Peyer's patch (tissue), 4 donors: ENCODE results near the gene NCOA3.

ENCODE experiments used
- POLR2A ChIP-seq, 2 donors: fragments of 450-650 bp; IDR thresholded peaks; one replicate each; pipeline ENCODE4 v1.5.1; 2017; ENCODE audit warnings: antibody characterized with exemption in 2 of 2, mild to moderate bottlenecking in 2 of 2, moderate library complexity in 2 of 2
- TF ChIP-seq, protein P1 (sequence below), 6 experiments: fragments of 450-650 bp in 4 of 6; fragments of 200-600 bp in 2 of 6; sonication (generic) in 1 of 6; IDR thresholded peaks; one replicate each; pipeline ENCODE4 v1.5.1; 2017 to 2019; ENCODE audit warnings: antibody characterized with exemption in 6 of 6, mild to moderate bottlenecking in 3 of 6, moderate library complexity in 1 of 6

DNA sequence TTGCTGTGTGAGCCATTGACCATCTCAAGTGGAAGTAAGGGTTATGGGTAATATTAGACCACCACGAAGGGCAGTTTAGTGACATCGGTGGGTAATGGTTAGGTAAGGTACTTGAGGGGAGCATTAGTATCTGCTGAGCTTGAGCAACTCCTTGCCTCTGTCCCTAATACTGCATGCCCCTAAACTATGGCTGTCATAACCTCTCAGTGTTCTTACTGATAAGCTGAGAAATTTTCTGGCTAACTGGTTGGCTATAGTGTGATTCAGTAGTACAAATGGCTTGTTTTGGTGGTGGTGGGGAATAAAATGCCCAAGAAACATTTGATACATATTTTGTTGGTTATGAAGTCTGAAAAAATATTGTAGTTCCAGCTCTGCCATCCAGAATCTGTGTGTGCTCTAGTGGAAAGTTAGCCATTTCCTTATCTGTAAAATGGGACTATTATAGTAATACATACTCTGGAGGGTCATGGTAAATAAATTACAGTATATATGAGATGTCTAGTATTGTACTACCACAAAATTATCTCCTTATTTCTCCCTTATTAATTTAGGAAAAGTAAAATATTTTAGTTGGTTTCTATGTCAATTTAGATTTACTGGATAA, 113.1 kb downstream of the NCOA3 start:
- no peak for TF ChIP-seq POLR2A (IDR thresholded peaks at IDR 0.05)
- TF ChIP-seq, protein P1, sequence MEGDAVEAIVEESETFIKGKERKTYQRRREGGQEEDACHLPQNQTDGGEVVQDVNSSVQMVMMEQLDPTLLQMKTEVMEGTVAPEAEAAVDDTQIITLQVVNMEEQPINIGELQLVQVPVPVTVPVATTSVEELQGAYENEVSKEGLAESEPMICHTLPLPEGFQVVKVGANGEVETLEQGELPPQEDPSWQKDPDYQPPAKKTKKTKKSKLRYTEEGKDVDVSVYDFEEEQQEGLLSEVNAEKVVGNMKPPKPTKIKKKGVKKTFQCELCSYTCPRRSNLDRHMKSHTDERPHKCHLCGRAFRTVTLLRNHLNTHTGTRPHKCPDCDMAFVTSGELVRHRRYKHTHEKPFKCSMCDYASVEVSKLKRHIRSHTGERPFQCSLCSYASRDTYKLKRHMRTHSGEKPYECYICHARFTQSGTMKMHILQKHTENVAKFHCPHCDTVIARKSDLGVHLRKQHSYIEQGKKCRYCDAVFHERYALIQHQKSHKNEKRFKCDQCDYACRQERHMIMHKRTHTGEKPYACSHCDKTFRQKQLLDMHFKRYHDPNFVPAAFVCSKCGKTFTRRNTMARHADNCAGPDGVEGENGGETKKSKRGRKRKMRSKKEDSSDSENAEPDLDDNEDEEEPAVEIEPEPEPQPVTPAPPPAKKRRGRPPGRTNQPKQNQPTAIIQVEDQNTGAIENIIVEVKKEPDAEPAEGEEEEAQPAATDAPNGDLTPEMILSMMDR (IDR thresholded peaks at IDR 0.05), result no peak
